ACC112 (cell line): ENCODE measurements around the gene TMEM120B.

Experiments
- H2AFZ ChIP-seq: fragments of 200-600 bp; sonication (generic); one replicate; pipeline ENCODE4 v1.6.0; 2017; ENCODE audit warnings: antibody characterized with exemption, low read length; ENCODE audit not compliant: unreplicated experiment
- H3K27ac ChIP-seq: fragments of 200-600 bp; sonication (generic); 2 replicates; pipeline ENCODE4 v1.5.1; 2014; ENCODE audit warnings: low read depth, mild to moderate bottlenecking, antibody characterized with exemption, low read length, moderate library complexity
- H3K27me3 ChIP-seq: fragments of 200-600 bp; sonication (generic); 2 replicates; pipeline ENCODE4 v1.6.1; 2014; ENCODE audit warnings: mild to moderate bottlenecking, antibody characterized with exemption, low read length, moderate library complexity, mixed read lengths; ENCODE audit not compliant: insufficient read depth
- H3K36me3 ChIP-seq: fragments of 200-600 bp; sonication (generic); 2 replicates; pipeline ENCODE4 v1.6.1; 2016; ENCODE audit warnings: mild to moderate bottlenecking, antibody characterized with exemption, low read length, moderate library complexity, mixed read lengths; ENCODE audit not compliant: insufficient read depth
- H3K4me1 ChIP-seq: fragments of 200-600 bp; sonication (generic); one replicate; pipeline ENCODE4 v1.6.1; 2016; ENCODE audit warnings: low read length, mixed read lengths; ENCODE audit not compliant: insufficient read depth, unreplicated experiment, control insufficient read depth
- H3K4me3 ChIP-seq: fragments of 200-600 bp; sonication (generic); 2 replicates; pipeline ENCODE4 v1.5.1; 2014; ENCODE audit warnings: mild to moderate bottlenecking, low read depth, low read length
- H3K79me2 ChIP-seq: fragments of 200-600 bp; sonication (generic); one replicate; pipeline ENCODE4 v1.6.0; 2016; ENCODE audit warnings: low read length; ENCODE audit not compliant: control insufficient read depth, unreplicated experiment, insufficient read depth

Gene TMEM120B

GRCh38 chr12:121823101-121823726, 110.7 kb downstream of the TMEM120B start:
- Histone ChIP-seq H3K4me1 (no peaks in the 10 kb centered on the region), H3K27ac (no peak overlapping the region), H3K27me3 (no peaks in the 10 kb centered on the region), H2AFZ (no peak overlapping the region), H3K4me3 (no peak overlapping the region), H3K36me3 (peaks cover 11% of the 10 kb centered on the region; the same call in 1 of the 2 replicates), H3K79me2 (no peaks in the 10 kb centered on the region)

- Histone ChIP-seq H3K4me3 (no peak overlapping the region), H3K36me3 (peaks cover 13% of the 10 kb centered on the region; the same call in 1 of the 2 replicates)
These were observed 111.2 kb downstream of the TMEM120B start for GRCh38 chr12:121823727-121824115.

GRCh38 chr12:121825041-121825523, 112.5 kb downstream of the TMEM120B start:
- no peak overlapping the region for H2AFZ ChIP-seq
- H3K36me3 ChIP-seq, result peaks cover 12% of the 10 kb centered on the region; the same call in 1 of the 2 replicates
- no peaks in the 10 kb centered on the region for H3K4me1 ChIP-seq
- no peaks in the 10 kb centered on the region for H3K79me2 ChIP-seq
- H3K27ac ChIP-seq, result no peak overlapping the region
- H3K27me3 ChIP-seq, result no peaks in the 10 kb centered on the region
- H3K4me3 ChIP-seq, result no peak overlapping the region

More at GRCh38 chr12:121823727-121824115, 111.2 kb downstream of the TMEM120B start:
- Histone ChIP-seq H3K27ac (no peak overlapping the region), H3K79me2 (no peaks in the 10 kb centered on the region), H3K4me1 (no peaks in the 10 kb centered on the region), H2AFZ (no peak overlapping the region), H3K27me3 (no peaks in the 10 kb centered on the region)

GRCh38 chr12:121826318-121827150, 114.0 kb downstream of the TMEM120B start:
- Histone ChIP-seq H3K27ac (no peak overlapping the region), H2AFZ (no peak overlapping the region), H3K4me3 (no peak overlapping the region), H3K36me3 (peaks cover 11% of the 10 kb centered on the region; the same call in 1 of the 2 replicates), H3K27me3 (no peaks in the 10 kb centered on the region), H3K79me2 (no peaks in the 10 kb centered on the region), H3K4me1 (no peaks in the 10 kb centered on the region)

- Histone ChIP-seq H3K4me3 (no peak overlapping the region), H3K27me3 (no peaks in the 10 kb centered on the region), H3K4me1 (no peaks in the 10 kb centered on the region), H3K79me2 (no peaks in the 10 kb centered on the region), H3K36me3 (peaks cover 16% of the 10 kb centered on the region; the same call in 1 of the 2 replicates), H3K27ac (no peak overlapping the region), H2AFZ (no peak overlapping the region)
These were observed 115.0 kb downstream of the TMEM120B start for GRCh38 chr12:121827351-121828099.

- H3K79me2 ChIP-seq, result no peaks in the 10 kb centered on the region
- H3K4me1 ChIP-seq, result no peaks in the 10 kb centered on the region
- H3K36me3 ChIP-seq, result peaks cover 16% of the 10 kb centered on the region; the same call in 1 of the 2 replicates
- no peaks in the 10 kb centered on the region for H3K27me3 ChIP-seq
- no peak overlapping the region for H3K27ac ChIP-seq
- no peak overlapping the region for H3K4me3 ChIP-seq
- H2AFZ ChIP-seq, result no peak overlapping the region
These were observed 115.8 kb downstream of the TMEM120B start for GRCh38 chr12:121828306-121828705.

- Histone ChIP-seq H3K4me1 (no peaks in the 10 kb centered on the region), H3K27ac (no peak overlapping the region), H3K36me3 (peaks cover 16% of the 10 kb centered on the region; the same call in 1 of the 2 replicates), H2AFZ (no peak overlapping the region), H3K79me2 (no peaks in the 10 kb centered on the region), H3K27me3 (no peaks in the 10 kb centered on the region), H3K4me3 (no peak overlapping the region)
These were observed 116.3 kb downstream of the TMEM120B start for GRCh38 chr12:121828826-121829225.

GRCh38 chr12:121829250-121829918, 116.8 kb downstream of the TMEM120B start:
- no peak overlapping the region for H3K4me3 ChIP-seq
- no peaks in the 10 kb centered on the region for H3K79me2 ChIP-seq
- no peak overlapping the region for H2AFZ ChIP-seq
- H3K4me1 ChIP-seq, result no peaks in the 10 kb centered on the region
- H3K36me3 ChIP-seq, result peaks cover 16% of the 10 kb centered on the region; the same call in 1 of the 2 replicates
- no peak overlapping the region for H3K27ac ChIP-seq
- H3K27me3 ChIP-seq, result no peaks in the 10 kb centered on the region

GRCh38 chr12:121830134-121830533, 117.6 kb downstream of the TMEM120B start:
- Histone ChIP-seq H2AFZ (no peak overlapping the region), H3K79me2 (no peaks in the 10 kb centered on the region), H3K4me3 (no peak overlapping the region), H3K27me3 (no peaks in the 10 kb centered on the region), H3K36me3 (peaks cover 16% of the 10 kb centered on the region; the same call in 1 of the 2 replicates), H3K4me1 (no peaks in the 10 kb centered on the region), H3K27ac (no peak overlapping the region)
